Measurements from ENCODE around the gene PSAT1.
A peak's percentile ranks its signal among the peaks of the same experiment; 100 is the strongest.
"Not testable (repeated sequence)": the region's sequence is repeated elsewhere in the genome, so short reads cannot be mapped to it uniquely, and the experiment has no call there.

PSAT1 gene

DNA sequence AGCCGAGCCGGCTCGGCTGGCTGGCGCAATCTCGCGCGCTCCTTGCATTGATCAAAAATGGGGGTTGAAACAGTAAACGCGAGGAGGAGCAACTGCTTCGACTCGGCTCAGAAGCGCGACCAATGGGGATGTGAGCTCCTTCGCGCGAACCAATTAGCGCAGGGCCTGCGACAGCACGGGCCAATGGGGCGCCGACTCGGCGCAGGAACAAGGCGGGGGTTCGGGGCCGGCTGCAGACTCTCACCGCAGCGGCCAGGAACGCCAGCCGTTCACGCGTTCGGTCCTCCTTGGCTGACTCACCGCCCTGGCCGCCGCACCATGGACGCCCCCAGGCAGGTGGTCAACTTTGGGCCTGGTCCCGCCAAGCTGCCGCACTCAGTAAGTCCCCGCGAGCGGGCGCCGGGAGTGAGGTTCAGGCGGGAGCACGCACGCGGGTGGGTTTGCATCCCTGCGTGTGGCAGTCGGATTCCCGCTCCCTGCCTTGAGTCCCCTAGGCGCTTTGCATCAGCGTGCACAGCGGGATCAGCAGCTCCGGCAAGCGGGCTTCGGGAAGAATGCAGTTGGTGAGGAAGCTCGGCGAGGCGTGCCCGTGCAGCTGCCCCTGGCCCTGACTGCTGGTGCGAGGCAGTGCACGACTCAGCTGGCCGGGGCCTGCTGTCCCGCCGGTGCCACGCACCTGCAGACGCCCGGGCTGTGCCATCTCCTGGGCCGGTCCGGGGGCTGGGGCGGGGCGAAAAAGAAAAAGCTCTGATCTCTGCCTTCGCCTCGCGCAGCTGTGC lies at the start of gene PSAT1:
PSAT1 (plus strand) TSS at position 233 of the 779 bp plus-strand sequence; CDS start at position 319, 86 bp downstream.
- peak; percentile 97 for DNase-seq

- DNase-seq, result no peak
Measured at GRCh38 chr9:78248635-78249034, 48.3 kb upstream of the PSAT1 start.

GRCh38 chr9:78249542-78249941 lies 47.4 kb upstream of the PSAT1 start:
- no peak for DNase-seq

GRCh38 chr9:78252616-78253015 lies 44.3 kb upstream of the PSAT1 start:
- DNase-seq, result no peak

GRCh38 chr9:78253285-78253684 lies 43.6 kb upstream of the PSAT1 start:
- no peak for DNase-seq

DNA sequence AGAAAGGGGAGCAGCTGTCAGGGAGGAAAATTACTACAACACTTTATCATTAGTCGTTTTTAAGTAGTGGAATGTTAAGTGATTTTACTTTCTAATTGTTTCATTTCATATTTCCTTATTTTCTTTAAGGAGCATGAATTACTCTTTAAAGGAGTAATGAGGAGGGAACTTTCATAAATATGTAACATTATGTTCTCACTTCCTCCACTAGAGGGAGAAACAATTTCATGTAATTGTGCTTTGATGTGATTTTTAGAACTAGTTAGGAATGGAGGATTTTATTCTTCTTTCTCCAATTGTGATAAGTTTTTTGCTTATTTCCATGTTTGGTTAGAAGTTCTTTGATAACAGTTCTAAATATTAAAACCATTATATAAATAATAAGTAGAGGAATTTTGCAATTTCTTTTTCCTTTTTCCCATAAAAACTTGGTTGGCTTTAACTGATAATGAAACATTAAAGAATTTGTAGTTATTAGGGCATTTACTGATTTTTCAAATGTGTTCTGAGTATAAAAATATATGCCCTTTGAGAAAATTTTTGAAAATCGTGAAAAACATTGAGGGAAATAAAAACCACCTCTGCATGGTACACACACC lies 35.4 kb upstream of the PSAT1 start:
- DNase-seq, result peak; percentile 35

DNA sequence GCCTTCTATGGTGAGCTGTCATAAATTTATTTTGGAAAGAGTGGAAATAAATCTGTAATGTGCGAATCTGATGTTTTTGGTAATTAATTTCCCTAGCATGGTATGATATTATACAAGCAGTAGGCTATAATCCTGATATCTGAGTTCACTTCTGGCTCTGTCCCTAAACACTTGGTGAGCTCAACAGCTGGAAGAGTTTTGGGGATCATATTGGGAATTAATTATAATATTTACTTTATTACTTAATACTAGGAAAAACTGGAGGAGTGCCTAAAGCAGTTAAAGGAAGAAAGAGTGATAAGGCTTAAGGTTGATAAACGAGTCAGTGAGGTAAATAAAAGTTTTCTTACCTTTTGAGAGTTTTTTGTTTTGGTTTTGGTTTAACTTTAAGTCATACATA lies 34.3 kb upstream of the PSAT1 start:
- DNase-seq, result no peak

DNA sequence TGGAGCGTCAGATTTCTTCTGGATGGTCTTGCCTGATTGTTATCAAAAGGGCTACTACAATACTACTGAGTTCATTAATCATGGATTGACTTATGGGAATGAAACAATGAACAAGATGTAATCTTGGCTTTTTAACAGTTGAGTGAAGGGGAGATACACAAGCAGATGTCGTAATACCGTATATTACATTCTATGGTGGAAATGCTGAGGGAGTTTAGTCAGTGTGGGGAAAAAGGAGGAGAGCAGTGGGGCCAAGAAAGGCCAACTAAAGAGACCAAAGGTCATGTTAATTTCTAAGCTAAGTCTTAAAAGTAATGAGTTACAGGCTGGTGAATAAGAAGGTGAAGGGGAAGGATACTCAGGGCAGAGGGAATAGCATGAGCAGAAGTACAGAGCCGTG lies 29.0 kb upstream of the PSAT1 start:
- no peak for DNase-seq

DNA sequence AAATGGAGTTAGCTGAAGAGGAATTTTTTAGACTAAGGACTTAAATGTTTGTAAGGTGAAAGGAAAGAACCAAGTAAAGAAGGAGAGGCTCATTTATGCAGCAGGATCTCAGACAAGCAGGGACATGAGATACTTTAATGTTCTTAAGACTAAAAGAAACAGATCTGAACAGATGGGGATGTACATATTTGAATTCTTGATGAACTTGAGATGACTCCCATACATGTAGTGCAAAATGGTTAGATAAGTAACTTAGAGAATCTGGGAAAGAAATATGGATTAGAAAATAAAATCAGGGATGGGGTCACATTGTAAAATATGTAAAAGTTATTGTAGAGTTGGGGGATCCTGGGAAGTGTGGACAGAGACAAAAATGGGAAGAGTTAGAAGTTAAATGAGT lies 27.1 kb upstream of the PSAT1 start:
- DNase-seq, result no peak

- no peak for DNase-seq
Measured at GRCh38 chr9:78272307-78272706, 24.6 kb upstream of the PSAT1 start.

- no peak for DNase-seq
Measured at GRCh38 chr9:78273761-78274160, 23.2 kb upstream of the PSAT1 start.

GRCh38 chr9:78278177-78278777 lies 18.6 kb upstream of the PSAT1 start:
- DNase-seq, result no peak

- DNase-seq, result no peak
Measured at GRCh38 chr9:78278801-78279200, 18.1 kb upstream of the PSAT1 start.

GRCh38 chr9:78280982-78281668 lies 15.8 kb upstream of the PSAT1 start:
- DNase-seq, result peak; percentile 48

- DNase-seq, result not testable (repeated sequence)
Measured at GRCh38 chr9:78284181-78284580, 12.7 kb upstream of the PSAT1 start.

GRCh38 chr9:78286125-78286524 lies 10.8 kb upstream of the PSAT1 start:
- DNase-seq, result no peak

GRCh38 chr9:78286946-78287388 lies 10.0 kb upstream of the PSAT1 start:
- DNase-seq, result no peak

GRCh38 chr9:78288214-78288892 lies 8.6 kb upstream of the PSAT1 start:
- peak; percentile 88 for DNase-seq

DNA sequence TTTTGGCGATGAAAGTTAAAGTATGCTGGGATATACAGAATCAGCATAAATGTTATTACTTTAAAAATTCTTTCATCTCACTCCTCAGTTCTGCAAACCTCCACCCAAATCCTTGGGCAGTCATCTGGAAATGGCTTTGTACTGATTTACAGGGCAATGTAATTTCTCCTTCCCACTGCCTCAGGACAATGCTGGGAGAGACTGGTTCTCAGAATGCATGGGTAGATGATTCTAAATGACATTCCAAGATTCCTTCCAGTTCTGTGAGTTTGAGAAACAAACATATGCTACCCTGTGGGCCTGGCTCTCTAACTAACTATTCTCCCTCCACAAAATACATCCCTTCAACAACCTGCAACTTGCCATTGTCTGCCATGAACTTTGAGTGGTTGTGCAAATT lies 7.5 kb upstream of the PSAT1 start:
- no peak for DNase-seq

- peak; percentile 80 for DNase-seq
Measured at GRCh38 chr9:78291240-78291925, 5.5 kb upstream of the PSAT1 start.

GRCh38 chr9:78292026-78292425 lies 4.9 kb upstream of the PSAT1 start:
- peak; percentile 63 for DNase-seq

Data from NCI-H2171 treated with DMSO at 0.1 percent for 48 hours (cell line).